Measurements from ENCODE around the gene LTBP1.

The LTBP1 gene

DNA sequence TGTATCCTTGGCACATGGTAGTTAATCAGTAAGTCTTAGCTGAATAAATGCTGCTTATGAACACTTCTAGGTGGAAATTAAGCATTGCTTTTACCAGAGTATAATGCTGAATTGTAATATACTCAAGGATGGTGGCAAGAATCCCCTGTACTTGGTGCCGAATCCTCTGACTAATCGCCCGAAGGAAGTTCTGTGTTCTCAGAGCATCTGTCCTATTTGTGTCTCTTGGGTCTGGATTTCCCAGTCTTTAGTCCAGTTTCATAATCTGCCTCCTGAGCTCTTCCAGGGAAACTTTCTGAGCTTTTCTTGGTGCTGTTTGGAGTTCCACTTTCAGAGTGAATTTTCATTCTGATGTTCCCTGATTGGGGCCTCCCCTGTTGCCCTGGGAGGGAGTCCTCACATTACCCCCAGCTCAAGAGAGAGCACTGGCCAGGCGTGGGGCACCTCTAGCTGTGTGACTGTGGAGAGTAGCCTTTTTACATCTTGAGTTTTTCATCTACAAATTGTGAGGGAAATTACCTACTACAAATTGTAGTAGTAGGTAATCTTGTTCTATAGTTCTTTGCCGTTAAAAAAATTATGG is 144.9 kb downstream of the LTBP1 start:
- TF ChIP-seq TAF1 (IDR thresholded peaks at IDR 0.05; ENCODE audit: low read depth) = no peak
- no peak for TF ChIP-seq EP300 (IDR thresholded peaks at IDR 0.05; ENCODE audit: borderline replicate concordance)
- TF ChIP-seq TEAD4 (IDR thresholded peaks at IDR 0.05) = no peak

GRCh38 chr2:33093283-33093993 is 146.7 kb downstream of the LTBP1 start:
- TF ChIP-seq CEBPB (IDR thresholded peaks at IDR 0.05) (no peak), FOXM1 (IDR thresholded peaks at IDR 0.05; ENCODE audit: borderline replicate concordance, low read depth) (no peak), TAF1 (IDR thresholded peaks at IDR 0.05; ENCODE audit: low read depth) (no peak), TCF12 (IDR thresholded peaks at IDR 0.05; ENCODE audit: low read depth) (no peak), ZBTB7A (IDR thresholded peaks at IDR 0.05; ENCODE audit: low read depth) (no peak), TEAD4 (IDR thresholded peaks at IDR 0.05) (no peak), EP300 (IDR thresholded peaks at IDR 0.05; ENCODE audit: borderline replicate concordance) (no peak), RAD21 (IDR thresholded peaks at IDR 0.05; ENCODE audit: low read depth) (no peak), CREB1 (IDR thresholded peaks at IDR 0.05; ENCODE audit: low read depth) (no peak), USF1 (IDR thresholded peaks at IDR 0.05) (no peak), EGR1 (IDR thresholded peaks at IDR 0.05) (no peak), YY1 (IDR thresholded peaks at IDR 0.05; ENCODE audit: low read depth) (no peak), NFIC (IDR thresholded peaks at IDR 0.05) (no peak)
- TF ChIP-seq, protein P1, sequence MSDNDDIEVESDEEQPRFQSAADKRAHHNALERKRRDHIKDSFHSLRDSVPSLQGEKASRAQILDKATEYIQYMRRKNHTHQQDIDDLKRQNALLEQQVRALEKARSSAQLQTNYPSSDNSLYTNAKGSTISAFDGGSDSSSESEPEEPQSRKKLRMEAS (IDR thresholded peaks at IDR 0.05) = no peak
- TF ChIP-seq, protein P2, sequence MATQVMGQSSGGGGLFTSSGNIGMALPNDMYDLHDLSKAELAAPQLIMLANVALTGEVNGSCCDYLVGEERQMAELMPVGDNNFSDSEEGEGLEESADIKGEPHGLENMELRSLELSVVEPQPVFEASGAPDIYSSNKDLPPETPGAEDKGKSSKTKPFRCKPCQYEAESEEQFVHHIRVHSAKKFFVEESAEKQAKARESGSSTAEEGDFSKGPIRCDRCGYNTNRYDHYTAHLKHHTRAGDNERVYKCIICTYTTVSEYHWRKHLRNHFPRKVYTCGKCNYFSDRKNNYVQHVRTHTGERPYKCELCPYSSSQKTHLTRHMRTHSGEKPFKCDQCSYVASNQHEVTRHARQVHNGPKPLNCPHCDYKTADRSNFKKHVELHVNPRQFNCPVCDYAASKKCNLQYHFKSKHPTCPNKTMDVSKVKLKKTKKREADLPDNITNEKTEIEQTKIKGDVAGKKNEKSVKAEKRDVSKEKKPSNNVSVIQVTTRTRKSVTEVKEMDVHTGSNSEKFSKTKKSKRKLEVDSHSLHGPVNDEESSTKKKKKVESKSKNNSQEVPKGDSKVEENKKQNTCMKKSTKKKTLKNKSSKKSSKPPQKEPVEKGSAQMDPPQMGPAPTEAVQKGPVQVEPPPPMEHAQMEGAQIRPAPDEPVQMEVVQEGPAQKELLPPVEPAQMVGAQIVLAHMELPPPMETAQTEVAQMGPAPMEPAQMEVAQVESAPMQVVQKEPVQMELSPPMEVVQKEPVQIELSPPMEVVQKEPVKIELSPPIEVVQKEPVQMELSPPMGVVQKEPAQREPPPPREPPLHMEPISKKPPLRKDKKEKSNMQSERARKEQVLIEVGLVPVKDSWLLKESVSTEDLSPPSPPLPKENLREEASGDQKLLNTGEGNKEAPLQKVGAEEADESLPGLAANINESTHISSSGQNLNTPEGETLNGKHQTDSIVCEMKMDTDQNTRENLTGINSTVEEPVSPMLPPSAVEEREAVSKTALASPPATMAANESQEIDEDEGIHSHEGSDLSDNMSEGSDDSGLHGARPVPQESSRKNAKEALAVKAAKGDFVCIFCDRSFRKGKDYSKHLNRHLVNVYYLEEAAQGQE (IDR thresholded peaks at IDR 0.05; ENCODE audit: low read depth) = no peak

DNA sequence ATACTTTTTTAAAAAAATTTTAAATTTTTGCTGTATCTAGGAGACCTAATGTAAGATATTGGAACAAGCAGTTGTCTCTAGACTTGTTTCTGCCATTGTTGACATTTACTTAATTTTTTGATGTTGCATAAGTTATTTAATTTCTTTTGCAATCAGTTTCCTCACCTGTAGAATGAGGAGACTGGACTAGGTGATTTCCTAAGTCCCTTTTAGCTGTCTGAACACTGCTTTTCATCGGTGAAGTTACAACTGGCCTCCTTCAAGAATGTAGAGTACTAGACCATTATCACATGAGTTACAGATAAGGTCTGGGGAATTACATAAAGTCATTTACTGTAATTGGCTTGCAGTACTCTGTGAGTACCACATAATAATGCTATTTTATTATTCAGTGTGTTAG is 147.6 kb downstream of the LTBP1 start:
- TF ChIP-seq, protein P2 (IDR thresholded peaks at IDR 0.05; ENCODE audit: low read depth) = no peak
- TF ChIP-seq TCF12 (IDR thresholded peaks at IDR 0.05; ENCODE audit: low read depth) (no peak), USF1 (IDR thresholded peaks at IDR 0.05) (no peak), FOXM1 (IDR thresholded peaks at IDR 0.05; ENCODE audit: borderline replicate concordance, low read depth) (no peak), EP300 (IDR thresholded peaks at IDR 0.05; ENCODE audit: borderline replicate concordance) (no peak), NFIC (IDR thresholded peaks at IDR 0.05) (no peak), YY1 (IDR thresholded peaks at IDR 0.05; ENCODE audit: low read depth) (no peak), EGR1 (IDR thresholded peaks at IDR 0.05) (no peak), TEAD4 (IDR thresholded peaks at IDR 0.05) (no peak), CEBPB (IDR thresholded peaks at IDR 0.05) (no peak), TAF1 (IDR thresholded peaks at IDR 0.05; ENCODE audit: low read depth) (no peak), RAD21 (IDR thresholded peaks at IDR 0.05; ENCODE audit: low read depth) (no peak), CREB1 (IDR thresholded peaks at IDR 0.05; ENCODE audit: low read depth) (no peak), ZBTB7A (IDR thresholded peaks at IDR 0.05; ENCODE audit: low read depth) (no peak)
- TF ChIP-seq, protein P1 (IDR thresholded peaks at IDR 0.05) = no peak

DNA sequence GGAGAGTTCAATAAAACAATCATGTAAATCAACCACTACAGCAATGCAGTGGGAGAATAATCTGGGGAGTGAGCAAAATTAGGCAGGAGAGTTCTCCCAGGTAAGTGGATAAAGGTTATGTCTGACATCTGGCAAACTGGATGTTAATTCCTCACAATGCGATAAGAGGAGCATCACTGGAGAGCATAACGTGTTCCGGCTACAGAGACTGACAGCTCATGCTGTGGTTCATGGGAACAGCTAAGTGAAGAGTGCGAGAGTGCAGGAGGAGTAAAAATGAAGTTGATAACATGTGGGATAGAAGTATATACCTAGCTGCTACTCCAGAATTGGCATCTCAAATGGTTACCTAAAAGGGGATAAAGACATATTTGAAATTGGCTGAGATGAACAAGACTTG is 153.2 kb downstream of the LTBP1 start:
- no peak for TF ChIP-seq TAF1 (IDR thresholded peaks at IDR 0.05; ENCODE audit: low read depth)
- TF ChIP-seq EP300 (IDR thresholded peaks at IDR 0.05; ENCODE audit: borderline replicate concordance) = no peak
- TF ChIP-seq TEAD4 (IDR thresholded peaks at IDR 0.05) = no peak
- TF ChIP-seq NFIC (IDR thresholded peaks at IDR 0.05) = no peak
- TF ChIP-seq YY1 (IDR thresholded peaks at IDR 0.05; ENCODE audit: low read depth) = no peak
- TF ChIP-seq, protein P2 (IDR thresholded peaks at IDR 0.05; ENCODE audit: low read depth) = no peak
- TF ChIP-seq TCF12 (IDR thresholded peaks at IDR 0.05; ENCODE audit: low read depth) = no peak
- TF ChIP-seq ZBTB7A (IDR thresholded peaks at IDR 0.05; ENCODE audit: low read depth) = no peak
- no peak for TF ChIP-seq CREB1 (IDR thresholded peaks at IDR 0.05; ENCODE audit: low read depth)
- TF ChIP-seq FOXM1 (IDR thresholded peaks at IDR 0.05; ENCODE audit: borderline replicate concordance, low read depth) = no peak
- no peak for TF ChIP-seq EGR1 (IDR thresholded peaks at IDR 0.05)
- TF ChIP-seq, protein P1 (IDR thresholded peaks at IDR 0.05) = no peak
- TF ChIP-seq USF1 (IDR thresholded peaks at IDR 0.05) = no peak
- TF ChIP-seq CEBPB (IDR thresholded peaks at IDR 0.05) = no peak

Measured in Ishikawa (cell line).